NCI-H2029 (cell line): ENCODE measurements around the gene PURA.
A peak's percentile ranks its signal among the peaks of the same experiment; 100 is the strongest.
"Not testable (repeated sequence)": the region's sequence is repeated elsewhere in the genome, so short reads cannot be mapped to it uniquely, and the experiment has no call there.

Experiments used
- DNase-seq: peaks from one replicate; lab custom pipeline; 2025; lab: John Stamatoyannopoulos, UW

The PURA gene

GRCh38 chr5:140135127-140135526 lies 21.2 kb downstream of the PURA start:
- no peak for DNase-seq

- DNase-seq: no peak
Measured at GRCh38 chr5:140136624-140137023, 22.7 kb downstream of the PURA start.

GRCh38 chr5:140140435-140140834 lies 26.5 kb downstream of the PURA start:
- DNase-seq: peak; percentile 58

- DNase-seq: no peak
Measured at GRCh38 chr5:140141241-140141640, 27.3 kb downstream of the PURA start.

GRCh38 chr5:140142246-140142645 lies 28.3 kb downstream of the PURA start:
- DNase-seq: no peak

- DNase-seq: no peak
Measured at GRCh38 chr5:140142856-140143255, 28.9 kb downstream of the PURA start.

- no peak for DNase-seq
Measured at GRCh38 chr5:140143521-140144258, 29.8 kb downstream of the PURA start.

GRCh38 chr5:140145256-140145655 lies 31.3 kb downstream of the PURA start:
- no peak for DNase-seq

GRCh38 chr5:140145818-140146522 lies 32.1 kb downstream of the PURA start:
- no peak for DNase-seq

GRCh38 chr5:140146523-140146842 lies 32.6 kb downstream of the PURA start:
- no peak for DNase-seq

GRCh38 chr5:140147460-140147859 lies 33.6 kb downstream of the PURA start:
- DNase-seq: no peak

- no peak for DNase-seq
Measured at GRCh38 chr5:140148508-140148907, 34.6 kb downstream of the PURA start.

- DNase-seq: no peak
Measured at GRCh38 chr5:140150201-140150600, 36.3 kb downstream of the PURA start.

- DNase-seq: peak; percentile 93
Measured at GRCh38 chr5:140151144-140152021, 37.5 kb downstream of the PURA start.

- DNase-seq: no peak
Measured at GRCh38 chr5:140152022-140152999, 38.4 kb downstream of the PURA start.

GRCh38 chr5:140153255-140153654 lies 39.3 kb downstream of the PURA start:
- no peak for DNase-seq

GRCh38 chr5:140153905-140154304 lies 40.0 kb downstream of the PURA start:
- DNase-seq: no peak

GRCh38 chr5:140154710-140155381 lies 40.9 kb downstream of the PURA start:
- DNase-seq: not testable (repeated sequence)

- peak; percentile 73 for DNase-seq
Measured at GRCh38 chr5:140157032-140157781, 43.3 kb downstream of the PURA start.
